ENCODE measurements around the gene BEX3. TPM values are rescaled to one million over a fixed set of nuclear protein-coding genes. Genes with fewer than 3 reads are reported as not detected.

BEX3 gene
- total and polyA plus RNA-seq, 4 donors, result 64.8 to 237 (median 142) TPM

DNA sequence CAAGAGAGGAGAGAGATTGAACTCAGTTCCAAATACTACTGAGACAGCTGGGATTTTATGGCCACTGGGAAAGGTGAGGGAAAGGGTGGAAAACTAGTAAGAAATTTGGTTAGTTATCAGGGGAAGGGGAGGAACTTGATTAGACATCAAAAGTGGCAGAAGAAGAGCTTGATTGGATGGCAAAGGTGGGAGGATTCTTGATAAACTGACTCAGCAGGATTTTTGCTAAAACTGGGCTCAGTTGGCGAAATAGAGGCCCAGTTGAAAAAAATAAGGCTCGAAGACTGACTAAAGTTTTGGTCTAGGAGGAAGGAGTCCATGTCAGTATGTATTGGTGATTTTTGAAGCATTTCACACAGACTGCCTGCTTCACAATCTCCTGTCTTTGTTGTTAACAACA is 10.0 kb downstream of the BEX3 start:
- H3K4me3 ChIP-seq (ENCODE audit: low read length in 2 of 2), result no peak overlapping the region
- intact Hi-C loops (cut with DNase I), result no loop called here
- H3K9me3 ChIP-seq (ENCODE audit: control insufficient read depth, low read length), result no peaks in the 10 kb centered on the region
- DNase-seq (no peak), ATAC-seq (ENCODE audit: low FRiP score) (no peak)
- H3K27me3 ChIP-seq (ENCODE audit: control insufficient read depth in 1 of 2, insufficient read depth in 2 of 2, low read length in 1 of 2), result no peaks in the 10 kb centered on the region
- H3K36me3 ChIP-seq (ENCODE audit: control insufficient read depth in 1 of 2, insufficient read depth in 2 of 2, low read length in 1 of 2), result no peaks in the 10 kb centered on the region
- WGBS, 2 donors, result 68 to 90% methylated on average over 2 of the region's 2 CpGs
- H3K4me1 ChIP-seq (ENCODE audit: control insufficient read depth in 1 of 2, insufficient read depth in 2 of 2, low read length in 2 of 2), result no peaks in the 10 kb centered on the region
- H3K27ac ChIP-seq (ENCODE audit: low read depth in 1 of 2, low read length in 2 of 2), result no peak overlapping the region

DNA sequence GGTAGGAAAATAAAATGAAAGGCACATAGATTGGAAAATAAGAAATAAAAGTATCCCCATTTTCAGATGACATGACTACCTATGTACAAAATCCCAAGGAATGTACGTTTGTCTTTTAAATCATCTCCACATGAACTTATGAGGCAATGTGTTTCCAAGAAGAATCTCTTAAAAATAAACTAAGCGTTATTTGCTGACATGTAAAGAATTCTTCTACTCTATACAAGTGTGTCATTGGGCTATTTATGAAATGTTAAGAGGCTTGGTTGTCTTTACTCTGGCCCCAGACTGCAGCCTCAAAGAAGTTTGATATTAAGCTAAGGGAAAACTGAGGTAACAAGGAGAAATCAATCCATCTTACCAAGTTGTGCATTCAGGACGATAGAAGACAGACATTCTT is 17.1 kb downstream of the BEX3 start:
- Histone ChIP-seq H3K36me3 (ENCODE audit: control insufficient read depth in 1 of 2, insufficient read depth in 2 of 2, low read length in 1 of 2) (no peaks in the 10 kb centered on the region), H3K9me3 (ENCODE audit: control insufficient read depth, low read length) (no peaks in the 10 kb centered on the region), H3K27ac (ENCODE audit: low read depth in 1 of 2, low read length in 2 of 2) (no peak overlapping the region), H3K4me1 (ENCODE audit: control insufficient read depth in 1 of 2, insufficient read depth in 2 of 2, low read length in 2 of 2) (no peaks in the 10 kb centered on the region), H3K4me3 (ENCODE audit: low read length in 2 of 2) (no peak overlapping the region), H3K27me3 (ENCODE audit: control insufficient read depth in 1 of 2, insufficient read depth in 2 of 2, low read length in 1 of 2) (no peaks in the 10 kb centered on the region)
- 55 to 80% methylated on average over 3 of the region's 3 CpGs for WGBS, 2 donors
- DNase-seq (no peak), ATAC-seq (ENCODE audit: low FRiP score) (no peak)
- intact Hi-C loops (cut with DNase I), result no loop called here

DNA sequence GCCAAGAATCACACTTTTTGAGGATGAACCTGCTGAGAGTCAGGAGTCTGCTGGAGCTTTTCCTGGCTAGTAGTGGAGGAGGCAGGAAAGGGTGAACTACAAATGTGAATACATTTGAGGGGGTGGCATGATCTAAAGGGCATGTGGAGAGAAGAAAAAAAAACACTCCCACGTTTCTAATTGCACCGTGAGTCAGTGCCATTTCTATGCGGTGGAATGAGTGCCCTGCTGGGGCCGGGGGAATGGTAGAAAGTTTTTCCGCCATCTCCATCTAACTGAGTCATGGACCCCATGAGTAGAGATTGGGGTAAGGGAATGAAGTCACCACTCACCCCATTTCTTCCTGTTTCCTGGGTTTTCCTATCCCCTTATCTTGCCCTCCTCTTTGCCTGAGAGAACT is 19.8 kb downstream of the BEX3 start:
- Histone ChIP-seq H3K4me3 (ENCODE audit: low read length in 2 of 2) (no peak overlapping the region), H3K27ac (ENCODE audit: low read depth in 1 of 2, low read length in 2 of 2) (no peak overlapping the region), H3K36me3 (ENCODE audit: control insufficient read depth in 1 of 2, insufficient read depth in 2 of 2, low read length in 1 of 2) (no peaks in the 10 kb centered on the region), H3K9me3 (ENCODE audit: control insufficient read depth, low read length) (no peaks in the 10 kb centered on the region), H3K4me1 (ENCODE audit: control insufficient read depth in 1 of 2, insufficient read depth in 2 of 2, low read length in 2 of 2) (no peaks in the 10 kb centered on the region), H3K27me3 (ENCODE audit: control insufficient read depth in 1 of 2, insufficient read depth in 2 of 2, low read length in 1 of 2) (no peaks in the 10 kb centered on the region)
- DNase-seq (no peak), ATAC-seq (ENCODE audit: low FRiP score) (no peak)
- intact Hi-C loops (cut with DNase I), result no loop called here
- 55 to 56% methylated on average over 5 of the region's 5 CpGs for WGBS, 2 donors

DNA sequence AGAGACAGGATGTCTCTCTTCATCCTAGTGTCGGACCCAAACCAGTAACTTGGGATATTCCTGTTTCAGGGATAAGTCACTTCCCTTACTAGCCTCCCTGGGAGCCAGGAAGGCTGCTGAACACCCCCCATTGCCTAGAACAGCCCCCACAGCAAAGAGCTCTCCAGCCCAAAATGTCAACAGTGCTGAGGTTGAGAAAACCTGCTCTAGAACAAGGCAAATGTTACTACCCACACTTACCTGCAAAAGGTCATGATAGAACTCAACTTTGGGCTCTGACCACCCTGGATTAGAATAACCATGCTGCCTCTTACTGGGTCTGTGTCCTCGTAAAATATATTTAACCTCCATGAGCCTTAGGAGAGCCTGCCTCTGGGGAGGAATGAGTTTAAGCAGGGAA is 20.3 kb downstream of the BEX3 start:
- H3K9me3 ChIP-seq (ENCODE audit: control insufficient read depth, low read length), result no peaks in the 10 kb centered on the region
- no peak for DNase-seq
- no peaks in the 10 kb centered on the region for H3K27me3 ChIP-seq (ENCODE audit: control insufficient read depth in 1 of 2, insufficient read depth in 2 of 2, low read length in 1 of 2)
- H3K27ac ChIP-seq (ENCODE audit: low read depth in 1 of 2, low read length in 2 of 2), result no peak overlapping the region
- WGBS, 2 donors, result 61 to 79% methylated on average over 2 of the region's 2 CpGs
- H3K4me3 ChIP-seq (ENCODE audit: low read length in 2 of 2), result no peak overlapping the region
- no peaks in the 10 kb centered on the region for H3K4me1 ChIP-seq (ENCODE audit: control insufficient read depth in 1 of 2, insufficient read depth in 2 of 2, low read length in 2 of 2)
- no peak for ATAC-seq (ENCODE audit: low FRiP score)
- intact Hi-C loops (cut with DNase I), result no loop called here
- H3K36me3 ChIP-seq (ENCODE audit: control insufficient read depth in 1 of 2, insufficient read depth in 2 of 2, low read length in 1 of 2), result no peaks in the 10 kb centered on the region

DNA sequence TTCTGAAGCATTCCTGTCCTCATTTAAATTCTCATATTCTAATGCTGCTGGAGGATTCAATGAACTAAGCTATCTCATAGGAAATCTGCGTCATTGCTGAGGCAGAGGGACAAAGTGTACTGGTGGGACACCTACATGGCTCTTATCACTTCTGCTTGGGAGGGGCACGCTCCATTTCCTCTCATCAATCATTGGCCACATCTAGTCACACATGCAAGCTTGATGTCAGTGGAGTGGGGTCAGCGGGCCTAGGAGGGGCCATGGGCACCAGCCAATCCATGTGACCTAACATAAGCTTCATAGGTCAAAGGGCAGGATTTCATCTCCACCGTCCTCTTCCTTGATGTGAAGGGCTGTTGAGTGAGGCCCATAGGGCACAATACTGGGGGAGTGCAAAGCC is 21.4 kb downstream of the BEX3 start:
- Histone ChIP-seq H3K4me3 (ENCODE audit: low read length in 2 of 2) (no peak overlapping the region), H3K36me3 (ENCODE audit: control insufficient read depth in 1 of 2, insufficient read depth in 2 of 2, low read length in 1 of 2) (no peaks in the 10 kb centered on the region), H3K27me3 (ENCODE audit: control insufficient read depth in 1 of 2, insufficient read depth in 2 of 2, low read length in 1 of 2) (no peaks in the 10 kb centered on the region), H3K27ac (ENCODE audit: low read depth in 1 of 2, low read length in 2 of 2) (no peak overlapping the region), H3K9me3 (ENCODE audit: control insufficient read depth, low read length) (no peaks in the 10 kb centered on the region), H3K4me1 (ENCODE audit: control insufficient read depth in 1 of 2, insufficient read depth in 2 of 2, low read length in 2 of 2) (no peaks in the 10 kb centered on the region)
- intact Hi-C loops (cut with DNase I), result no loop called here
- ATAC-seq (ENCODE audit: low FRiP score) (no peak), DNase-seq (no peak)
- 64 to 77% methylated on average over 4 of the region's 4 CpGs for WGBS, 2 donors

DNA sequence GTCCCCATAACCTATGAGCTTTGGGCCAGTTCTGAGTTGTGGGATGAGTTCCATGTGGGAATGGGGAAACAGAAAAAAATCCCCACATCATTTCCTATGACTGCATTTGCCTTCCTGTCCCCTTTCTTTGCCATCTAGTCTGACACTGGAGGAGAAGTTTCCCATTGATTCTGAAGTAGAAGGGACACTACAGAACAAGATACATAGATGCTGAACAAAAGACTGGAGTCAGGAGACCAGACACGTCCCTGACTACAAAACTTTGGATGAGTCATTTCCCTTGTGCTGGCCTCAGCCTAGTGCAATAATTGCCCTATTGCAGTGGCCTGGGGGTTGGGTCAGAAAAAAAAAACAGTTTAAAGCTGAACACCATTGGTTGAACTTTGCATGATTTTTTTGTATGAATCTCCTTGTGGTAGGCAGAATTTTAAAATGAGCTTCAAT is 22.1 kb downstream of the BEX3 start:
- intact Hi-C loops (cut with DNase I), result no loop called here
- 13 to 35% methylated on average over 1 of the region's 1 CpG for WGBS, 2 donors
- Histone ChIP-seq H3K36me3 (ENCODE audit: control insufficient read depth in 1 of 2, insufficient read depth in 2 of 2, low read length in 1 of 2) (no peaks in the 10 kb centered on the region), H3K9me3 (ENCODE audit: control insufficient read depth, low read length) (no peaks in the 10 kb centered on the region), H3K4me3 (ENCODE audit: low read length in 2 of 2) (no peak overlapping the region), H3K27me3 (ENCODE audit: control insufficient read depth in 1 of 2, insufficient read depth in 2 of 2, low read length in 1 of 2) (no peaks in the 10 kb centered on the region), H3K27ac (ENCODE audit: low read depth in 1 of 2, low read length in 2 of 2) (no peak overlapping the region), H3K4me1 (ENCODE audit: control insufficient read depth in 1 of 2, insufficient read depth in 2 of 2, low read length in 2 of 2) (no peaks in the 10 kb centered on the region)
- no peak for DNase-seq
- ATAC-seq (ENCODE audit: low FRiP score), result no peak

DNA sequence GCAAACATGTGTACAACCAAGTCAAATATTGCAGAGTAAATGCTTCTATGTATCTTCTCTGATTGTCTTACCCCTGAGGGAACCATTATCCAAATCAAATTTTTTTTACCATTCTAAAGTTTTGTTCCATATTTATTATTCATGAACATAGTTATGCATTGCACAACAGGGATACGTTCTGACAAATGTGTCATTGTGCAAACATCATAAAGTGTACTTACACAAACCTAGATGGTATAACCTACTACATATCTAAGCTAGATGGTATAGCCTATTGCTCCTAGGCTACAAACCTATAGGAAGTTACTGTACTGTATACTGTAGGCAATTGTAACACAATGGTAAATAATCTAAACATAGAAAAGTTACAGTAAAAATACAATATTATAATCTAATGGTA is 23.4 kb downstream of the BEX3 start:
- intact Hi-C loops (cut with DNase I), result loop anchor here in 1 of 2 donors (5.0 kb wide), 1 partner anchor 37 kb away; no protein-coding TSS in a partner anchor
- no peak for DNase-seq
- ATAC-seq (ENCODE audit: low FRiP score), result no peak
- Histone ChIP-seq H3K27me3 (ENCODE audit: control insufficient read depth in 1 of 2, insufficient read depth in 2 of 2, low read length in 1 of 2) (no peaks in the 10 kb centered on the region), H3K4me3 (ENCODE audit: low read length in 2 of 2) (no peak overlapping the region), H3K4me1 (ENCODE audit: control insufficient read depth in 1 of 2, insufficient read depth in 2 of 2, low read length in 2 of 2) (no peaks in the 10 kb centered on the region), H3K27ac (ENCODE audit: low read depth in 1 of 2, low read length in 2 of 2) (no peak overlapping the region), H3K36me3 (ENCODE audit: control insufficient read depth in 1 of 2, insufficient read depth in 2 of 2, low read length in 1 of 2) (no peaks in the 10 kb centered on the region), H3K9me3 (ENCODE audit: control insufficient read depth, low read length) (no peaks in the 10 kb centered on the region)
- 29 to 68% methylated on average over 1 of the region's 1 CpG for WGBS, 2 donors

DNA sequence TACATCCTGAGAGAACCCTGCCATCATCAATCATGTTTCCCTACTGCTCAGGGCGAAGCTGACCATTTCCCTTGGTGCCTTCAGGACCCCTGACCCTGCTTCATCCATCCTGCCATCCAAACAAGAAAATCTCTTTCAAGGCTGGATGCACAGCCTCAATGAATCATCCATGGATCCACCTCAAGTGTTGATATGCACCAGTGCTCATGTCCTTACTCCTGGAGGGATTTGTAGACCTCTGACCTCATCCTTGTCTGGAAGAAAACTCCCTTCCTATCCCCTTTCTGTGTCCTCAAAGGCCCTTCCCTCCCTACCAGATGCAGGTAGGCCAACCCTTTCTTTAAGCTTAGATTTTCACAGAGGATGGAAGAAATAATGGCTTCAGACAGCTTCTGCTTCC is 24.6 kb downstream of the BEX3 start:
- H3K4me1 ChIP-seq (ENCODE audit: control insufficient read depth in 1 of 2, insufficient read depth in 2 of 2, low read length in 2 of 2), result no peaks in the 10 kb centered on the region
- ATAC-seq (ENCODE audit: low FRiP score), result no peak
- no peak overlapping the region for H3K4me3 ChIP-seq (ENCODE audit: low read length in 2 of 2)
- no peaks in the 10 kb centered on the region for H3K36me3 ChIP-seq (ENCODE audit: control insufficient read depth in 1 of 2, insufficient read depth in 2 of 2, low read length in 1 of 2)
- WGBS, 2 donors, result 36 to 68% methylated on average over 1 of the region's 1 CpG
- H3K9me3 ChIP-seq (ENCODE audit: control insufficient read depth, low read length), result no peaks in the 10 kb centered on the region
- intact Hi-C loops (cut with DNase I), result loop anchor here in 1 of 2 donors (5.0 kb wide), 1 partner anchor 39 kb away; no protein-coding TSS in a partner anchor
- H3K27ac ChIP-seq (ENCODE audit: low read depth in 1 of 2, low read length in 2 of 2), result no peak overlapping the region
- DNase-seq, result no peak
- no peaks in the 10 kb centered on the region for H3K27me3 ChIP-seq (ENCODE audit: control insufficient read depth in 1 of 2, insufficient read depth in 2 of 2, low read length in 1 of 2)

DNA sequence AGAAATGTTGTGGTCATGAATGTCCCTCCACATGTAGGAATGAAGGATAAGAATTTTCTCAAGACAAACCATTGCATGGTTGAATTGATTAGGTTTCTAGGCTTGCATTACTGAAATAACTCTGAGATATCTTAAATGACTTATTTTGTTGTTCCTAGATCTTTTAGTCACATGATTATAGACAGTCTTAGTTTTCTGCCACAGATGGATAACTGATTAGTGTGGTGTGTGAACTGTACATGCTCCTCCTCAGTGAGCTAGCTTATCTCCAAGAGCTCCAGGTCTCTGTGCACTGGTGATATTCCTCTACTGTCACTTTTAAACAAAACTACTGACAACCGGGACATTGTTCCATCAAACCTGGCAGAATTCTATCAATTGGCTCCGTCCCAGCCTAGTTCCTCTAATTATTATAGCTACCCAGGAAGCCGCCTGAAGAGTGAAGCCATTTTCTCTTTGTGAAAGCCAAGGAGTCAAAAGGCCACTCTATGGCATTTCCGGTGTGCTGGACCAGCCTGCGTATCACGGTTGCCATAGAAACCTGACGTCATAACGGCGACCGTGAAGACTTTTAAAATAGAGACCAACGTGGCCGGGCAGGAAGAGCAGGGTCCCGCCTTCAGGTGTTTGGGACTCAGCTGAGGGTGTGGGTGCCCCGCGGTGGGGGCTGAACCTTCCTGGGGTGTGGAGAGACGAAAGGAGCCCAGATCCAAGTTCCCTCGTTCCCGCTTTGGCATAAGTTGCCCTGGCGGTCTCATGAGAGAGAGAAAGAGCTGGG is 28.1 kb downstream of the BEX3 start:
- intact Hi-C loops (cut with DNase I), result loop anchor here in 1 of 2 donors (5.0 kb wide), 1 partner anchor 42 kb away; no protein-coding TSS in a partner anchor
- Histone ChIP-seq H3K27ac (ENCODE audit: low read depth in 1 of 2, low read length in 2 of 2) (peak overlapping the region in 1 of 2 donors; percentile 91), H3K27me3 (ENCODE audit: control insufficient read depth in 1 of 2, insufficient read depth in 2 of 2, low read length in 1 of 2) (no peaks in the 10 kb centered on the region), H3K4me1 (ENCODE audit: control insufficient read depth in 1 of 2, insufficient read depth in 2 of 2, low read length in 2 of 2) (no peaks in the 10 kb centered on the region), H3K4me3 (ENCODE audit: low read length in 2 of 2) (peak overlapping the region; percentile 43 to 82), H3K36me3 (ENCODE audit: control insufficient read depth in 1 of 2, insufficient read depth in 2 of 2, low read length in 1 of 2) (no peaks in the 10 kb centered on the region), H3K9me3 (ENCODE audit: control insufficient read depth, low read length) (no peaks in the 10 kb centered on the region)
- WGBS, 2 donors, result 2 to 19% methylated on average over 19 of the region's 19 CpGs
- DNase-seq, result peak; percentile 77 to 82
- peak; percentile 83 for ATAC-seq (ENCODE audit: low FRiP score)
